ENCODE results near the gene TEPSIN. TPM values are rescaled to one million over a fixed set of nuclear protein-coding genes. Genes with fewer than 3 reads are reported as not detected.

The TEPSIN gene
- total and polyA plus RNA-seq, 2 of the 8 experiments (the other 6 are each of a cell fraction or from before 2014, with no cell fraction given) = 22.9 to 28.0 TPM

DNA sequence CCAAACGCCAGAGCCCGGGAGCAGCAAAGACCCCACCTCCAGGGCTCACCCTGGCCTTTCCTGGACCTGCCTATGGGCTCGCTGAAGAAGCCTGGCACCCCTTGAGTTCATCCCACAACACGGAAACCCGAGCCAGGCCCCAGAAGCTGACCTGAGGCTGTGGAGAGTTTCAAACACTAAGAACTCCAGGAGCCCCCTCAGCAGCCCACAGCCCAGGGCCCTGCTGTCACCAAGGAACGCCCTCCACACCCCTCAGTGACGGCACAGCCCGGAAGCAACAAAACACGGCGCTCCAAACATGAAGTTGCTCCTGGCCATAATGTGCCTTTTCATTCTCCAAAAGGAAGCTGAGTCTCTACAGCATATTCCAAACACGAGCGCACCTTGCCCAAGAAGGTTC, 47.0 kb upstream of the TEPSIN start (continued):
- TF ChIP-seq, protein P1, sequence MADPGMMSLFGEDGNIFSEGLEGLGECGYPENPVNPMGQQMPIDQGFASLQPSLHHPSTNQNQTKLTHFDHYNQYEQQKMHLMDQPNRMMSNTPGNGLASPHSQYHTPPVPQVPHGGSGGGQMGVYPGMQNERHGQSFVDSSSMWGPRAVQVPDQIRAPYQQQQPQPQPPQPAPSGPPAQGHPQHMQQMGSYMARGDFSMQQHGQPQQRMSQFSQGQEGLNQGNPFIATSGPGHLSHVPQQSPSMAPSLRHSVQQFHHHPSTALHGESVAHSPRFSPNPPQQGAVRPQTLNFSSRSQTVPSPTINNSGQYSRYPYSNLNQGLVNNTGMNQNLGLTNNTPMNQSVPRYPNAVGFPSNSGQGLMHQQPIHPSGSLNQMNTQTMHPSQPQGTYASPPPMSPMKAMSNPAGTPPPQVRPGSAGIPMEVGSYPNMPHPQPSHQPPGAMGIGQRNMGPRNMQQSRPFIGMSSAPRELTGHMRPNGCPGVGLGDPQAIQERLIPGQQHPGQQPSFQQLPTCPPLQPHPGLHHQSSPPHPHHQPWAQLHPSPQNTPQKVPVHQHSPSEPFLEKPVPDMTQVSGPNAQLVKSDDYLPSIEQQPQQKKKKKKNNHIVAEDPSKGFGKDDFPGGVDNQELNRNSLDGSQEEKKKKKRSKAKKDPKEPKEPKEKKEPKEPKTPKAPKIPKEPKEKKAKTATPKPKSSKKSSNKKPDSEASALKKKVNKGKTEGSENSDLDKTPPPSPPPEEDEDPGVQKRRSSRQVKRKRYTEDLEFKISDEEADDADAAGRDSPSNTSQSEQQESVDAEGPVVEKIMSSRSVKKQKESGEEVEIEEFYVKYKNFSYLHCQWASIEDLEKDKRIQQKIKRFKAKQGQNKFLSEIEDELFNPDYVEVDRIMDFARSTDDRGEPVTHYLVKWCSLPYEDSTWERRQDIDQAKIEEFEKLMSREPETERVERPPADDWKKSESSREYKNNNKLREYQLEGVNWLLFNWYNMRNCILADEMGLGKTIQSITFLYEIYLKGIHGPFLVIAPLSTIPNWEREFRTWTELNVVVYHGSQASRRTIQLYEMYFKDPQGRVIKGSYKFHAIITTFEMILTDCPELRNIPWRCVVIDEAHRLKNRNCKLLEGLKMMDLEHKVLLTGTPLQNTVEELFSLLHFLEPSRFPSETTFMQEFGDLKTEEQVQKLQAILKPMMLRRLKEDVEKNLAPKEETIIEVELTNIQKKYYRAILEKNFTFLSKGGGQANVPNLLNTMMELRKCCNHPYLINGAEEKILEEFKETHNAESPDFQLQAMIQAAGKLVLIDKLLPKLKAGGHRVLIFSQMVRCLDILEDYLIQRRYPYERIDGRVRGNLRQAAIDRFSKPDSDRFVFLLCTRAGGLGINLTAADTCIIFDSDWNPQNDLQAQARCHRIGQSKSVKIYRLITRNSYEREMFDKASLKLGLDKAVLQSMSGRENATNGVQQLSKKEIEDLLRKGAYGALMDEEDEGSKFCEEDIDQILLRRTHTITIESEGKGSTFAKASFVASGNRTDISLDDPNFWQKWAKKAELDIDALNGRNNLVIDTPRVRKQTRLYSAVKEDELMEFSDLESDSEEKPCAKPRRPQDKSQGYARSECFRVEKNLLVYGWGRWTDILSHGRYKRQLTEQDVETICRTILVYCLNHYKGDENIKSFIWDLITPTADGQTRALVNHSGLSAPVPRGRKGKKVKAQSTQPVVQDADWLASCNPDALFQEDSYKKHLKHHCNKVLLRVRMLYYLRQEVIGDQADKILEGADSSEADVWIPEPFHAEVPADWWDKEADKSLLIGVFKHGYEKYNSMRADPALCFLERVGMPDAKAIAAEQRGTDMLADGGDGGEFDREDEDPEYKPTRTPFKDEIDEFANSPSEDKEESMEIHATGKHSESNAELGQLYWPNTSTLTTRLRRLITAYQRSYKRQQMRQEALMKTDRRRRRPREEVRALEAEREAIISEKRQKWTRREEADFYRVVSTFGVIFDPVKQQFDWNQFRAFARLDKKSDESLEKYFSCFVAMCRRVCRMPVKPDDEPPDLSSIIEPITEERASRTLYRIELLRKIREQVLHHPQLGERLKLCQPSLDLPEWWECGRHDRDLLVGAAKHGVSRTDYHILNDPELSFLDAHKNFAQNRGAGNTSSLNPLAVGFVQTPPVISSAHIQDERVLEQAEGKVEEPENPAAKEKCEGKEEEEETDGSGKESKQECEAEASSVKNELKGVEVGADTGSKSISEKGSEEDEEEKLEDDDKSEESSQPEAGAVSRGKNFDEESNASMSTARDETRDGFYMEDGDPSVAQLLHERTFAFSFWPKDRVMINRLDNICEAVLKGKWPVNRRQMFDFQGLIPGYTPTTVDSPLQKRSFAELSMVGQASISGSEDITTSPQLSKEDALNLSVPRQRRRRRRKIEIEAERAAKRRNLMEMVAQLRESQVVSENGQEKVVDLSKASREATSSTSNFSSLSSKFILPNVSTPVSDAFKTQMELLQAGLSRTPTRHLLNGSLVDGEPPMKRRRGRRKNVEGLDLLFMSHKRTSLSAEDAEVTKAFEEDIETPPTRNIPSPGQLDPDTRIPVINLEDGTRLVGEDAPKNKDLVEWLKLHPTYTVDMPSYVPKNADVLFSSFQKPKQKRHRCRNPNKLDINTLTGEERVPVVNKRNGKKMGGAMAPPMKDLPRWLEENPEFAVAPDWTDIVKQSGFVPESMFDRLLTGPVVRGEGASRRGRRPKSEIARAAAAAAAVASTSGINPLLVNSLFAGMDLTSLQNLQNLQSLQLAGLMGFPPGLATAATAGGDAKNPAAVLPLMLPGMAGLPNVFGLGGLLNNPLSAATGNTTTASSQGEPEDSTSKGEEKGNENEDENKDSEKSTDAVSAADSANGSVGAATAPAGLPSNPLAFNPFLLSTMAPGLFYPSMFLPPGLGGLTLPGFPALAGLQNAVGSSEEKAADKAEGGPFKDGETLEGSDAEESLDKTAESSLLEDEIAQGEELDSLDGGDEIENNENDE (IDR thresholded peaks at IDR 0.05; ENCODE audit: insufficient replicate concordance, low read length) = no peak
- TF ChIP-seq, protein P2, sequence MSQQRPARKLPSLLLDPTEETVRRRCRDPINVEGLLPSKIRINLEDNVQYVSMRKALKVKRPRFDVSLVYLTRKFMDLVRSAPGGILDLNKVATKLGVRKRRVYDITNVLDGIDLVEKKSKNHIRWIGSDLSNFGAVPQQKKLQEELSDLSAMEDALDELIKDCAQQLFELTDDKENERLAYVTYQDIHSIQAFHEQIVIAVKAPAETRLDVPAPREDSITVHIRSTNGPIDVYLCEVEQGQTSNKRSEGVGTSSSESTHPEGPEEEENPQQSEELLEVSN (IDR thresholded peaks at IDR 0.05) = no peak
- TF ChIP-seq YY1 (IDR thresholded peaks at IDR 0.05; ENCODE audit: low read depth, low read length) (no peak), EP300 (IDR thresholded peaks at IDR 0.05; ENCODE audit: borderline replicate concordance in 1 of 2, low read depth in 2 of 2, low read length in 2 of 2) (no peak), RAD21 (IDR thresholded peaks at IDR 0.05 in 1 of 2, conservative IDR thresholded peaks at IDR 0.05 in 1 of 2; ENCODE audit: low read depth in 2 of 2, low read length in 2 of 2) (no peak), CBX8 (IDR thresholded peaks at IDR 0.05; ENCODE audit: borderline replicate concordance, low read depth, low read length) (no peak), TBP (IDR thresholded peaks at IDR 0.05; ENCODE audit: low read depth, low read length) (no peak)
- TF ChIP-seq, protein P3, sequence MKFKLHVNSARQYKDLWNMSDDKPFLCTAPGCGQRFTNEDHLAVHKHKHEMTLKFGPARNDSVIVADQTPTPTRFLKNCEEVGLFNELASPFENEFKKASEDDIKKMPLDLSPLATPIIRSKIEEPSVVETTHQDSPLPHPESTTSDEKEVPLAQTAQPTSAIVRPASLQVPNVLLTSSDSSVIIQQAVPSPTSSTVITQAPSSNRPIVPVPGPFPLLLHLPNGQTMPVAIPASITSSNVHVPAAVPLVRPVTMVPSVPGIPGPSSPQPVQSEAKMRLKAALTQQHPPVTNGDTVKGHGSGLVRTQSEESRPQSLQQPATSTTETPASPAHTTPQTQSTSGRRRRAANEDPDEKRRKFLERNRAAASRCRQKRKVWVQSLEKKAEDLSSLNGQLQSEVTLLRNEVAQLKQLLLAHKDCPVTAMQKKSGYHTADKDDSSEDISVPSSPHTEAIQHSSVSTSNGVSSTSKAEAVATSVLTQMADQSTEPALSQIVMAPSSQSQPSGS (IDR thresholded peaks at IDR 0.05; ENCODE audit: low read length) = no peak

Measured in H1 (cell line).